Measurements from ENCODE around the gene PMS2.
"Not testable (repeated sequence)": the region's sequence is repeated elsewhere in the genome, so short reads cannot be mapped to it uniquely, and the experiment has no call there.

DNA sequence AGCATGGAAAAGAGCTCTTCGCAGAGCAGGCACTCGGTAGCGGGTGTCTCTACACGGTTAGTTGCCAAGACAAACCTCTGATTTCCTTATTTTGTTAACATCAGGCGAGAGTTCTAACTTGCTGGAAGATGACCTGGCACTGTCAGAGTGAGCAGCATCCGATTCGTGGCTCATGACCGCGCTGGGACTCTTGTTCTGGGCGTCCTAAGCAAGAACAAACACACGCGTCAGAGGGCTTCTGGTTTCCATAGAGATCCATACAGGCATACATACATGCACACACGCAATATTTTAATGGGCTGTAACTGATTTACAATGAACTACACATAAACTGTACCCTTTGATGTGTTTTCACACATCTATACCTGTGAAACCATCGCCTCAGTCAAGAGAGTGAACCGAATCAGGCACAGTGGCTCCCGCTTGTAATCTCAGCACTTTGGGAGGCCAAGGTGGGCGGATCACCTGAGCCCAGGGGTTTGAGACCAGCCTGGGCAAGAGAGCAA is 73.9 kb downstream of the PMS2 start:
- TF ChIP-seq, protein P1, sequence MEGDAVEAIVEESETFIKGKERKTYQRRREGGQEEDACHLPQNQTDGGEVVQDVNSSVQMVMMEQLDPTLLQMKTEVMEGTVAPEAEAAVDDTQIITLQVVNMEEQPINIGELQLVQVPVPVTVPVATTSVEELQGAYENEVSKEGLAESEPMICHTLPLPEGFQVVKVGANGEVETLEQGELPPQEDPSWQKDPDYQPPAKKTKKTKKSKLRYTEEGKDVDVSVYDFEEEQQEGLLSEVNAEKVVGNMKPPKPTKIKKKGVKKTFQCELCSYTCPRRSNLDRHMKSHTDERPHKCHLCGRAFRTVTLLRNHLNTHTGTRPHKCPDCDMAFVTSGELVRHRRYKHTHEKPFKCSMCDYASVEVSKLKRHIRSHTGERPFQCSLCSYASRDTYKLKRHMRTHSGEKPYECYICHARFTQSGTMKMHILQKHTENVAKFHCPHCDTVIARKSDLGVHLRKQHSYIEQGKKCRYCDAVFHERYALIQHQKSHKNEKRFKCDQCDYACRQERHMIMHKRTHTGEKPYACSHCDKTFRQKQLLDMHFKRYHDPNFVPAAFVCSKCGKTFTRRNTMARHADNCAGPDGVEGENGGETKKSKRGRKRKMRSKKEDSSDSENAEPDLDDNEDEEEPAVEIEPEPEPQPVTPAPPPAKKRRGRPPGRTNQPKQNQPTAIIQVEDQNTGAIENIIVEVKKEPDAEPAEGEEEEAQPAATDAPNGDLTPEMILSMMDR (IDR thresholded peaks at IDR 0.05): not testable (repeated sequence)
- TF ChIP-seq POLR2A (IDR thresholded peaks at IDR 0.05): not testable (repeated sequence)

Measured in breast epithelium (tissue), 3 donors.